HEK293 (cell line): ENCODE measurements around the gene KDM5A.

ENCODE experiments used
- CTCF ChIA-PET: fragments of 350-600 bp; formaldehyde crosslinking; extraction: SDS; loops from one replicate; lab custom pipeline; 2021; ENCODE audit warnings: antibody characterized with exemption; lab: Yijun Ruan, JAX
- POLR2A ChIA-PET: fragments of 300-600 bp; formaldehyde crosslinking; extraction: SDS; loops from one replicate; lab custom pipeline; 2020; ENCODE audit warnings: antibody characterized with exemption, inconsistent platforms; lab: Yijun Ruan, JAX
- H3K27ac ChIP-seq: fragments of 200-500 bp; sonication (Bioruptor generic); 2 replicates; pipeline ENCODE4 v1.5.1; 2014; ENCODE audit warnings: low read depth, low read length, control low read depth, inconsistent platforms; ENCODE audit errors: extremely low read depth
- H3K36me3 ChIP-seq, 2 experiments: fragments of 200-500 bp in 1 of 2; sonication (Bioruptor generic) in 1 of 2; 1 replicate in 1 of 2; 2 replicates in 1 of 2; pipeline ENCODE4 v1.5.1; 2014 to 2017; ENCODE audit warnings: inconsistent platforms in 2 of 2, low read length in 2 of 2; ENCODE audit not compliant: control insufficient read depth in 2 of 2, insufficient read depth in 1 of 2
- H3K4me1 ChIP-seq: fragments of 200-500 bp; sonication (Bioruptor generic); 2 replicates; pipeline ENCODE4 v1.5.1; 2014; ENCODE audit warnings: mild to moderate bottlenecking, low read length, inconsistent platforms; ENCODE audit not compliant: control insufficient read depth, insufficient read depth
- H3K4me3 ChIP-seq: 2 replicates; pipeline ENCODE4 v1.5.1; 2011; ENCODE audit warnings: low read depth, mild to moderate bottlenecking, control low read depth, low read length, moderate library complexity
- H3K9me3 ChIP-seq: fragments of 200-500 bp; sonication (Bioruptor generic); 2 replicates; pipeline ENCODE4 v1.5.1; 2014; ENCODE audit warnings: low read depth, low read length, inconsistent platforms; ENCODE audit not compliant: control insufficient read depth, insufficient read depth
- IKZF3 ChIP-seq: fragments of 450-650 bp; IDR thresholded peaks from 2 replicates; pipeline ENCODE4 v1.5.0; 2018; ENCODE audit warnings: missing biosample characterization, mild to moderate bottlenecking, missing genetic modification characterization, moderate library complexity
- ZFP37 ChIP-seq: fragments of 450-650 bp; formaldehyde crosslinking; IDR thresholded peaks from 2 replicates; pipeline ENCODE4 v1.5.1; 2016; ENCODE audit warnings: missing biosample characterization, missing genetic modification characterization
- ZNF10 ChIP-seq: fragments of 450-650 bp; formaldehyde crosslinking; IDR thresholded peaks from 2 replicates; pipeline ENCODE4 v1.5.1; 2017; ENCODE audit warnings: missing biosample characterization, missing genetic modification characterization
- ZNF155 ChIP-seq: fragments of 450-650 bp; formaldehyde crosslinking; IDR thresholded peaks from 2 replicates; pipeline ENCODE4 v1.5.1; 2016; ENCODE audit warnings: missing biosample characterization, missing genetic modification characterization
- ZNF157 ChIP-seq: fragments of 450-650 bp; formaldehyde crosslinking; IDR thresholded peaks from 2 replicates; pipeline ENCODE4 v1.5.1; 2016; ENCODE audit warnings: missing biosample characterization, missing genetic modification characterization
- ZNF175 ChIP-seq: fragments of 450-650 bp; formaldehyde crosslinking; IDR thresholded peaks from 2 replicates; pipeline ENCODE4 v1.5.1; 2016; ENCODE audit warnings: missing biosample characterization, missing genetic modification characterization
- ZNF184 ChIP-seq: fragments of 450-650 bp; IDR thresholded peaks from 2 replicates; pipeline ENCODE4 v1.5.1; 2018; ENCODE audit warnings: missing biosample characterization, mild to moderate bottlenecking, missing genetic modification characterization
- ZNF221 ChIP-seq: fragments of 450-650 bp; formaldehyde crosslinking; IDR thresholded peaks from 2 replicates; pipeline ENCODE4 v1.5.1; 2017; ENCODE audit warnings: missing biosample characterization, missing genetic modification characterization, borderline replicate concordance
- ZNF223 ChIP-seq: fragments of 450-650 bp; formaldehyde crosslinking; IDR thresholded peaks from 2 replicates; pipeline ENCODE4 v1.5.1; 2016; ENCODE audit warnings: missing biosample characterization, missing genetic modification characterization
- ZNF501 ChIP-seq: fragments of 450-650 bp; formaldehyde crosslinking; IDR thresholded peaks from 2 replicates; pipeline ENCODE4 v1.5.1; 2016; ENCODE audit warnings: missing biosample characterization, missing genetic modification characterization
- ZNF654 ChIP-seq: fragments of 450-650 bp; formaldehyde crosslinking; IDR thresholded peaks from 2 replicates; pipeline ENCODE4 v1.5.1; 2016; ENCODE audit warnings: low read depth, missing biosample characterization, missing genetic modification characterization
- ZNF658 ChIP-seq: fragments of 450-650 bp; formaldehyde crosslinking; IDR thresholded peaks from 2 replicates; pipeline ENCODE4; 2016; ENCODE audit warnings: missing biosample characterization, missing genetic modification characterization
- TF ChIP-seq, protein P1 (sequence below): fragments of 450-650 bp; formaldehyde crosslinking; IDR thresholded peaks from 2 replicates; pipeline ENCODE4 v1.5.1; 2017; ENCODE audit warnings: missing biosample characterization, missing genetic modification characterization
- TF ChIP-seq, protein P2 (sequence below): fragments of 450-650 bp; formaldehyde crosslinking; IDR thresholded peaks from 2 replicates; pipeline ENCODE4 v1.5.1; 2016; ENCODE audit warnings: missing biosample characterization, missing genetic modification characterization
- TF ChIP-seq, protein P3 (sequence below): fragments of 450-650 bp; formaldehyde crosslinking; conservative IDR thresholded peaks from 2 replicates; pipeline ENCODE4 v1.5.1; 2016; ENCODE audit warnings: low read depth, missing biosample characterization, missing genetic modification characterization
- TF ChIP-seq, protein P4 (sequence below): fragments of 450-650 bp; formaldehyde crosslinking; IDR thresholded peaks from 2 replicates; pipeline ENCODE4 v1.5.1; 2016; ENCODE audit warnings: missing biosample characterization, missing genetic modification characterization, low read depth

KDM5A gene

DNA sequence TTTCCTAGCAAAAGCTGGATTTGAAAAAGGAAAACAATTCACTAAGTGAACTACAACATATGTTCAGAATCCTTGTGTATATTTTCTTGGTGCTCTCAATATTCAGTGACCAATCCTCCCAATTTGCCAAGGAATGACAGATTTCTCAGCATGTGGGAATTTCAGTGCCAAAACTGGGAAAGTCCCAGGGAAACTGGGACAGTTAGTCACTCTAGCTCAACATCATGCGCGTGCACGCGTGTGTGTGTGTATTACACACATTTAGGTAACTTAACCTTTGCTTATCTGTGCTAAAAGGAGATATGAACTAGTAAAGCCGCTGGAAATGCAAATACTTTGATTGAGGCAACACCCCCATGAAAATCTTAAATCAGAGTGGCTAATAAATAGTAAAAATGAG is 100.4 kb downstream of the KDM5A start:
- Histone ChIP-seq H3K9me3 (no peaks in the 10 kb centered on the region), H3K4me1 (no peaks in the 10 kb centered on the region), H3K4me3 (no peak overlapping the region), H3K27ac (no peak overlapping the region), H3K36me3 (peaks cover 35 to 66% of the 10 kb centered on the region in 2 experiments)
- ChIA-PET POLR2A (no interaction called here), CTCF (interaction anchor here (1.0 to 1.2 kb wide), 2 partner anchors 68 to 112 kb away, joined by 3 to 4 read pairs; no protein-coding TSS in a partner anchor)
- TF ChIP-seq ZFP37 (tag by site-specific recombination), result no peak
- TF ChIP-seq ZNF155, result no peak
- TF ChIP-seq IKZF3 (tag by site-specific recombination), result peak; percentile 23; the same call in 1 of the 2 replicates
- TF ChIP-seq, protein P1, sequence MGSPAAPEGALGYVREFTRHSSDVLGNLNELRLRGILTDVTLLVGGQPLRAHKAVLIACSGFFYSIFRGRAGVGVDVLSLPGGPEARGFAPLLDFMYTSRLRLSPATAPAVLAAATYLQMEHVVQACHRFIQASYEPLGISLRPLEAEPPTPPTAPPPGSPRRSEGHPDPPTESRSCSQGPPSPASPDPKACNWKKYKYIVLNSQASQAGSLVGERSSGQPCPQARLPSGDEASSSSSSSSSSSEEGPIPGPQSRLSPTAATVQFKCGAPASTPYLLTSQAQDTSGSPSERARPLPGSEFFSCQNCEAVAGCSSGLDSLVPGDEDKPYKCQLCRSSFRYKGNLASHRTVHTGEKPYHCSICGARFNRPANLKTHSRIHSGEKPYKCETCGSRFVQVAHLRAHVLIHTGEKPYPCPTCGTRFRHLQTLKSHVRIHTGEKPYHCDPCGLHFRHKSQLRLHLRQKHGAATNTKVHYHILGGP, result no peak
- no peak for TF ChIP-seq ZNF223
- TF ChIP-seq, protein P2, sequence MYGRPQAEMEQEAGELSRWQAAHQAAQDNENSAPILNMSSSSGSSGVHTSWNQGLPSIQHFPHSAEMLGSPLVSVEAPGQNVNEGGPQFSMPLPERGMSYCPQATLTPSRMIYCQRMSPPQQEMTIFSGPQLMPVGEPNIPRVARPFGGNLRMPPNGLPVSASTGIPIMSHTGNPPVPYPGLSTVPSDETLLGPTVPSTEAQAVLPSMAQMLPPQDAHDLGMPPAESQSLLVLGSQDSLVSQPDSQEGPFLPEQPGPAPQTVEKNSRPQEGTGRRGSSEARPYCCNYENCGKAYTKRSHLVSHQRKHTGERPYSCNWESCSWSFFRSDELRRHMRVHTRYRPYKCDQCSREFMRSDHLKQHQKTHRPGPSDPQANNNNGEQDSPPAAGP (tag by site-specific recombination), result no peak

DNA sequence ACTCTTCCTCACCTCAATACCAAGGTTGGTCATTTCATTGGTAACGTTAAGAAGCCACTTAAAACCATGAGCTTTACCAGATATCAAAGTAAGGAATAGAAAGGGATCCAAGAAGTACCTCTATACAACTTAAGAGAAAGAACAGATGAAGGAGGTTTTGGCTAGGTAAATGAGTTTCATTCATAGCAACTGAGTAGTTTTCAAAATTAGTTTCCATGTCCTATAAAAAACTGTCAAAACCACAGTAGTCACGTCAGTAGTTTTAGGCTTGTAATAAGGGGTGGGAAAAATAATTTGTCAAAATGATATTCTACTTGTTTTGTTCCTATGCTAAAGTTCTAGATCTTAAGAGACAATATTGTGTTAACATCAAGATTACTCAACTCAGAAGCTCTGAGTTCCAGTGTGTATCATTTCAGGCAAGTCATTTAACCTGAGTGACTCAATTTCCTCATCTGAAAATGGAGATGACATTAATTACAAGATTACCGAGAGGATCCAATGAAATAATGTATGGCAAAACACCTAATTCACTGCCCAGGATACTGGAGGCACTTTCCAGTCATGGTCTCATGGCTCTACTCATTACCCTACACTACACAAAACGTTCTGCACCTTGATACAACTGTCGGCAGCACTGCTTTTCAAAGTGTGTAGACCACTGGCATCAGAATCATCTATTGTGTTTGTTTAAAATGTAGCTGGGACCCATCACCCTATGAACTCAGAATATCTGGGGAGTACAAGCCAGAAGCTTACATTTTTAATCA is 102.4 kb downstream of the KDM5A start:
- Histone ChIP-seq H3K4me3 (no peak overlapping the region), H3K9me3 (no peaks in the 10 kb centered on the region), H3K36me3 (peaks cover 23 to 59% of the 10 kb centered on the region in 2 experiments), H3K27ac (no peak overlapping the region), H3K4me1 (no peaks in the 10 kb centered on the region)
- TF ChIP-seq ZNF658 (tag by site-specific recombination), result no peak
- no peak for TF ChIP-seq ZNF184 (tag by site-specific recombination)
- TF ChIP-seq, protein P3, sequence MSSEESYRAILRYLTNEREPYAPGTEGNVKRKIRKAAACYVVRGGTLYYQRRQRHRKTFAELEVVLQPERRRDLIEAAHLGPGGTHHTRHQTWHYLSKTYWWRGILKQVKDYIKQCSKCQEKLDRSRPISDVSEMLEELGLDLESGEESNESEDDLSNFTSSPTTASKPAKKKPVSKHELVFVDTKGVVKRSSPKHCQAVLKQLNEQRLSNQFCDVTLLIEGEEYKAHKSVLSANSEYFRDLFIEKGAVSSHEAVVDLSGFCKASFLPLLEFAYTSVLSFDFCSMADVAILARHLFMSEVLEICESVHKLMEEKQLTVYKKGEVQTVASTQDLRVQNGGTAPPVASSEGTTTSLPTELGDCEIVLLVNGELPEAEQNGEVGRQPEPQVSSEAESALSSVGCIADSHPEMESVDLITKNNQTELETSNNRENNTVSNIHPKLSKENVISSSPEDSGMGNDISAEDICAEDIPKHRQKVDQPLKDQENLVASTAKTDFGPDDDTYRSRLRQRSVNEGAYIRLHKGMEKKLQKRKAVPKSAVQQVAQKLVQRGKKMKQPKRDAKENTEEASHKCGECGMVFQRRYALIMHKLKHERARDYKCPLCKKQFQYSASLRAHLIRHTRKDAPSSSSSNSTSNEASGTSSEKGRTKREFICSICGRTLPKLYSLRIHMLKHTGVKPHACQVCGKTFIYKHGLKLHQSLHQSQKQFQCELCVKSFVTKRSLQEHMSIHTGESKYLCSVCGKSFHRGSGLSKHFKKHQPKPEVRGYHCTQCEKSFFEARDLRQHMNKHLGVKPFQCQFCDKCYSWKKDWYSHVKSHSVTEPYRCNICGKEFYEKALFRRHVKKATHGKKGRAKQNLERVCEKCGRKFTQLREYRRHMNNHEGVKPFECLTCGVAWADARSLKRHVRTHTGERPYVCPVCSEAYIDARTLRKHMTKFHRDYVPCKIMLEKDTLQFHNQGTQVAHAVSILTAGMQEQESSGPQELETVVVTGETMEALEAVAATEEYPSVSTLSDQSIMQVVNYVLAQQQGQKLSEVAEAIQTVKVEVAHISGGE, result no peak
- POLR2A ChIA-PET, result no interaction called here
- CTCF ChIA-PET, result interaction anchor here (0.6 kb wide), 2 partner anchors 17 to 22 kb away, joined by 3 read pairs; no protein-coding TSS in a partner anchor

DNA sequence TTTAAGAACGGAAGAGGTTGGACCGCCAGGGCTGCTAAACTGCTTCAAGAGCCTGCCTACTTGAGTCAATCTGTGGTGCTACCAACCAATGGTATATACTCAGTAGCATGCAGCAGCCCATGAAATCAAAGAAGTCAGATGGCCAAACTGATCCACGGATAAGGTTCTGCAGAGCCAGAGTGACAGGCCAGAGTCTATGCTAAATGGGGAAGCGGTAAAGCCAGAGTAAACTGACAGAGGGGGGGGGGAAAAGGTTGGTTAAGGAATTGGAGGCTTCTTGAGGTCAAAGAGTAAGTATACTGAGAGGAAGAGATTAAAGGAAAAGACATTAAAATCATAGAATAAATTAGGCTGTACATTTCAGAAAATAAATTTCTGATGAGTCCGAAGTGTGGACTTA is 111.1 kb downstream of the KDM5A start:
- H3K4me1 ChIP-seq, result no peaks in the 10 kb centered on the region; the same call in 1 of the 2 replicates
- H3K4me3 ChIP-seq, result no peak overlapping the region
- H3K9me3 ChIP-seq, result no peaks in the 10 kb centered on the region
- no peak overlapping the region for H3K27ac ChIP-seq
- peaks cover 3 to 17% of the 10 kb centered on the region in 2 experiments; a peak in 2 of 3 replicates for H3K36me3 ChIP-seq
- CTCF ChIA-PET, result no interaction called here
- POLR2A ChIA-PET, result no interaction called here
- TF ChIP-seq ZNF10 (tag by site-specific recombination), result no peak
- no peak for TF ChIP-seq ZNF175 (tag by site-specific recombination)
- TF ChIP-seq ZNF221 (tag by site-specific recombination), result no peak
- no peak for TF ChIP-seq ZNF157 (tag by site-specific recombination)
- TF ChIP-seq ZNF501, result no peak
- TF ChIP-seq ZNF654 (tag by site-specific recombination), result no peak
- TF ChIP-seq, protein P4, sequence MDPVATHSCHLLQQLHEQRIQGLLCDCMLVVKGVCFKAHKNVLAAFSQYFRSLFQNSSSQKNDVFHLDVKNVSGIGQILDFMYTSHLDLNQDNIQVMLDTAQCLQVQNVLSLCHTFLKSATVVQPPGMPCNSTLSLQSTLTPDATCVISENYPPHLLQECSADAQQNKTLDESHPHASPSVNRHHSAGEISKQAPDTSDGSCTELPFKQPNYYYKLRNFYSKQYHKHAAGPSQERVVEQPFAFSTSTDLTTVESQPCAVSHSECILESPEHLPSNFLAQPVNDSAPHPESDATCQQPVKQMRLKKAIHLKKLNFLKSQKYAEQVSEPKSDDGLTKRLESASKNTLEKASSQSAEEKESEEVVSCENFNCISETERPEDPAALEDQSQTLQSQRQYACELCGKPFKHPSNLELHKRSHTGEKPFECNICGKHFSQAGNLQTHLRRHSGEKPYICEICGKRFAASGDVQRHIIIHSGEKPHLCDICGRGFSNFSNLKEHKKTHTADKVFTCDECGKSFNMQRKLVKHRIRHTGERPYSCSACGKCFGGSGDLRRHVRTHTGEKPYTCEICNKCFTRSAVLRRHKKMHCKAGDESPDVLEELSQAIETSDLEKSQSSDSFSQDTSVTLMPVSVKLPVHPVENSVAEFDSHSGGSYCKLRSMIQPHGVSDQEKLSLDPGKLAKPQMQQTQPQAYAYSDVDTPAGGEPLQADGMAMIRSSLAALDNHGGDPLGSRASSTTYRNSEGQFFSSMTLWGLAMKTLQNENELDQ (tag by site-specific recombination), result no peak
